K562 (cell line): ENCODE results near the gene ARL6IP6. TPM values are rescaled to one million over a fixed set of nuclear protein-coding genes. Genes with fewer than 3 reads are reported as not detected.

Source experiments
- CREB1 ChIP-seq, 2 experiments: sonication (generic) in 1 of 2; formaldehyde crosslinking in 1 of 2; IDR thresholded peaks; 2 replicates each; pipeline versions ENCODE4 v1.6.1 to v1.8.0; 2012 to 2022; ENCODE audit warnings: inconsistent platforms in 1 of 2, mild to moderate bottlenecking in 1 of 2, missing genetic modification reagents in 1 of 2, moderate library complexity in 1 of 2
- ELF1 ChIP-seq: fragments of 200-800 bp; sonication (Bioruptor generic); IDR thresholded peaks from 2 replicates; pipeline ENCODE4 v1.6.1; 2016; ENCODE audit warnings: missing genetic modification characterization, missing compliant biosample characterization
- ELF4 ChIP-seq: fragments of 450-650 bp; formaldehyde crosslinking; IDR thresholded peaks from 2 replicates; pipeline ENCODE4 v1.4.0; 2022; ENCODE audit warnings: missing genetic modification characterization
- GABPA ChIP-seq: fragments of 200-800 bp; sonication (Bioruptor generic); conservative IDR thresholded peaks from 2 replicates; pipeline ENCODE4 v1.6.1; 2016; ENCODE audit warnings: low read depth, missing genetic modification characterization, missing compliant biosample characterization
- HDAC1 ChIP-seq, 2 experiments: fragments of 450-650 bp; IDR thresholded peaks; 2 replicates each; pipeline ENCODE4 v1.6.1; 2016 to 2017; ENCODE audit warnings: inconsistent platforms in 1 of 2, mild to moderate bottlenecking in 1 of 2, moderate library complexity in 1 of 2
- HEY1 ChIP-seq: fragments of 250-450 bp; sonication (Bioruptor Pico); IDR thresholded peaks from 2 replicates; pipeline ENCODE4 v1.5.0; 2020; ENCODE audit warnings: mild to moderate bottlenecking, moderate library complexity, borderline replicate concordance
- IFI16 ChIP-seq: fragments of 250-450 bp; sonication (Bioruptor Pico); IDR thresholded peaks from 2 replicates; pipeline ENCODE4 v2.1.2; 2022; ENCODE audit warnings: mild to moderate bottlenecking, inconsistent platforms
- KAT7 ChIP-seq: sonication (generic); formaldehyde crosslinking; IDR thresholded peaks from 2 replicates; pipeline ENCODE4 v1.8.0; 2022; ENCODE audit warnings: missing genetic modification reagents, mild to moderate bottlenecking, borderline replicate concordance
- KHSRP ChIP-seq: fragments of 450-650 bp; IDR thresholded peaks from 2 replicates; pipeline ENCODE4 v1.6.1; 2017
- PHF21A ChIP-seq: fragments of 450-650 bp; IDR thresholded peaks from 2 replicates; pipeline ENCODE4 v1.6.1; 2017; ENCODE audit warnings: low read depth, borderline replicate concordance
- POLR3A ChIP-seq: IDR thresholded peaks from 2 replicates; pipeline ENCODE4 v1.6.1; 2011; ENCODE audit warnings: borderline replicate concordance, mild to moderate bottlenecking, moderate library complexity; ENCODE audit not compliant: insufficient read length, insufficient read depth; ENCODE audit errors: extremely low read depth
- SNIP1 ChIP-seq: fragments of 450-650 bp; IDR thresholded peaks from 2 replicates; pipeline ENCODE4 v1.7.1; 2017; ENCODE audit warnings: low read depth, mild to moderate bottlenecking
- TOE1 ChIP-seq, 2 experiments: fragments of 450-650 bp in 1 of 2; sonication (generic) in 1 of 2; formaldehyde crosslinking in 1 of 2; IDR thresholded peaks; 2 replicates each; pipeline versions ENCODE4 v1.7.1 to v1.8.0; 2016 to 2022; ENCODE audit warnings: borderline replicate concordance in 2 of 2, mild to moderate bottlenecking in 2 of 2, antibody characterized with exemption in 1 of 2, inconsistent platforms in 1 of 2, low read depth in 1 of 2, missing genetic modification reagents in 1 of 2, moderate library complexity in 1 of 2
- ZNF316 ChIP-seq: fragments of 450-650 bp; IDR thresholded peaks from 2 replicates; pipeline ENCODE4 v1.6.1; 2016
- ZNF444 ChIP-seq: fragments of 250-450 bp; sonication (Bioruptor Pico); IDR thresholded peaks from 2 replicates; pipeline ENCODE4 v1.4.0; 2020; ENCODE audit warnings: mild to moderate bottlenecking, moderate library complexity
- ZNF583 ChIP-seq: fragments of 250-450 bp; sonication (Bioruptor Pico); IDR thresholded peaks from 2 replicates; pipeline ENCODE4 v1.4.0; 2020
- ZNF778 ChIP-seq: fragments of 450-650 bp; formaldehyde crosslinking; IDR thresholded peaks from 2 replicates; pipeline ENCODE4 v1.4.0; 2020; ENCODE audit warnings: mild to moderate bottlenecking, moderate library complexity
- polyA plus RNA-seq, 8 experiments: library from polyadenylated mRNA; depleted of rRNA in 4 of 8; stranded (reverse) in 5 of 8; unstranded in 3 of 8; fragments of >200 nt; fragmentation: Nextera tagmentation in 2 of 8; fragmentation: Illumina TruSeq in 1 of 8; extraction: Ambion mirVana in 2 of 8; extraction: Trizol in 1 of 8; gene quantifications; 2 replicates each; pipeline versions ENCODE4 v1.2.1 to v1.2.3, GENCODE V29; 2011 to 2014; ENCODE audit warnings: inconsistent platforms in 1 of 8, missing spikeins in 1 of 8
- total RNA-seq, 7 experiments: library from RNA; depleted of rRNA in 6 of 7; stranded (reverse); fragments of >200 nt in 6 of 7; fragmentation: Illumina TruSeq in 2 of 7; extraction: Trizol in 2 of 7; gene quantifications; 2 replicates each; pipeline versions ENCODE4 v1.2.1 to v1.2.3, GENCODE V29; 2011 to 2021; ENCODE audit warnings: low replicate concordance in 1 of 7
- TF ChIP-seq, protein P1 (sequence below): fragments of 250-450 bp; sonication (Bioruptor Pico); IDR thresholded peaks from 2 replicates; pipeline ENCODE4 v1.4.0; 2020; ENCODE audit warnings: mild to moderate bottlenecking, moderate library complexity
- TF ChIP-seq, protein P2 (sequence below): fragments of 250-450 bp; sonication (Bioruptor Pico); IDR thresholded peaks from 2 replicates; pipeline ENCODE4 v1.8.0; 2022; ENCODE audit warnings: moderate library complexity, mild to moderate bottlenecking, inconsistent platforms
- TF ChIP-seq, protein P3 (sequence below): fragments of 450-650 bp; IDR thresholded peaks from 2 replicates; pipeline ENCODE4 v1.7.1; 2018; ENCODE audit warnings: mild to moderate bottlenecking, low read depth; ENCODE audit not compliant: partially characterized antibody
- TF ChIP-seq, protein P4 (sequence below): fragments of 250-450 bp; sonication (Bioruptor Pico); IDR thresholded peaks from 2 replicates; pipeline ENCODE4 v1.4.0; 2020; ENCODE audit warnings: mild to moderate bottlenecking, moderate library complexity

Gene ARL6IP6
- total and polyA plus RNA-seq, 9 of the 15 experiments (the other 6 are each of a cell fraction or from before 2014, with no cell fraction given) = 19.2 to 98.5 (median 36.2) TPM

DNA sequence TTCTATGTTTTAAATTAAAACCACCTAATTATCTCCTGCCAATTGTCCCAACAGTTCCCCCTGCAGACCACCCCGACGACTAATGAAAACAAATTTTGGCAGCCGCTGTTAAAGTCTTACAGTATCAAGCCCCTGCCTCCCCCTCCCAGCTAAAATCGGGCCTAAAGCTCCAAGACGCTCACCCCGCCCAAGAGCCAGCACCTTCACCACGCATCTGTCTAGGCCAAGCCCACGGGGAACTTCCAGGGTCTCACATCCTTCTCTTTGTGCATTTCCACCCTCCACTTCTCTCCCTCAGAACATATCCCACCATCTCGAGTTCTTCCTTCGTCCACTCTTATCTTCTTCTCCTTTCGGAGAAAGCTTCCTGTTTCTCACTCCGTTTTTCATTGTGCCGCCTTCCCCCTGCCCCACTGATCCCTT lies 1.6 kb upstream of the ARL6IP6 start (continued):
- TF ChIP-seq TOE1 (IDR thresholded peaks at IDR 0.05; ENCODE audit: borderline replicate concordance) (no peak), TOE1 (CRISPR knock-in tag; IDR thresholded peaks at IDR 0.05; ENCODE audit: borderline replicate concordance, low read depth) (no peak), ZNF583 (CRISPR knock-in tag) (no peak), ELF4 (CRISPR knock-in tag) (peak; percentile 83; the same call in 1 of the 2 replicates), ZNF444 (CRISPR knock-in tag) (0 out of 2 replicates have a peak, but pooled peaks have one; percentile 63), ZNF316 (peak; percentile 52), POLR3A (no peak), KAT7 (CRISPR knock-in tag) (no peak), HDAC1 (IDR thresholded peaks at IDR 0.05) (peak in 1 of 2 experiments; percentile 89; a peak in 2 of 4 replicates), CREB1 (IDR thresholded peaks at IDR 0.05) (no peak), CREB1 (CRISPR knock-in tag; IDR thresholded peaks at IDR 0.05) (no peak), ZNF778 (CRISPR knock-in tag) (no peak), HEY1 (CRISPR knock-in tag) (no peak), GABPA (no peak), ELF1 (0 out of 2 replicates have a peak, but pooled peaks have one; percentile 19), PHF21A (0 out of 2 replicates have a peak, but pooled peaks have one; percentile 22), IFI16 (CRISPR knock-in tag) (no peak), KHSRP (no peak), SNIP1 (no peak)
- TF ChIP-seq, protein P1, sequence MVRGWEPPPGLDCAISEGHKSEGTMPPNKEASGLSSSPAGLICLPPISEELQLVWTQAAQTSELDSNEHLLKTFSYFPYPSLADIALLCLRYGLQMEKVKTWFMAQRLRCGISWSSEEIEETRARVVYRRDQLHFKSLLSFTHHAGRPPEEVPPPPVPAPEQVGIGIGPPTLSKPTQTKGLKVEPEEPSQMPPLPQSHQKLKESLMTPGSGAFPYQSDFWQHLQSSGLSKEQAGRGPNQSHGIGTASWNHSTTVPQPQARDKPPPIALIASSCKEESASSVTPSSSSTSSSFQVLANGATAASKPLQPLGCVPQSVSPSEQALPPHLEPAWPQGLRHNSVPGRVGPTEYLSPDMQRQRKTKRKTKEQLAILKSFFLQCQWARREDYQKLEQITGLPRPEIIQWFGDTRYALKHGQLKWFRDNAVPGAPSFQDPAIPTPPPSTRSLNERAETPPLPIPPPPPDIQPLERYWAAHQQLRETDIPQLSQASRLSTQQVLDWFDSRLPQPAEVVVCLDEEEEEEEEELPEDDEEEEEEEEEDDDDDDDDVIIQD (CRISPR knock-in tag) = no peak
- TF ChIP-seq, protein P2, sequence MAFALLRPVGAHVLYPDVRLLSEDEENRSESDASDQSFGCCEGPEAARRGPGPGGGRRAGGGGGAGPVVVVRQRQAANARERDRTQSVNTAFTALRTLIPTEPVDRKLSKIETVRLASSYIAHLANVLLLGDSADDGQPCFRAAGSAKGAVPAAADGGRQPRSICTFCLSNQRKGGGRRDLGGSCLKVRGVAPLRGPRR (CRISPR knock-in tag) = no peak
- TF ChIP-seq, protein P3, sequence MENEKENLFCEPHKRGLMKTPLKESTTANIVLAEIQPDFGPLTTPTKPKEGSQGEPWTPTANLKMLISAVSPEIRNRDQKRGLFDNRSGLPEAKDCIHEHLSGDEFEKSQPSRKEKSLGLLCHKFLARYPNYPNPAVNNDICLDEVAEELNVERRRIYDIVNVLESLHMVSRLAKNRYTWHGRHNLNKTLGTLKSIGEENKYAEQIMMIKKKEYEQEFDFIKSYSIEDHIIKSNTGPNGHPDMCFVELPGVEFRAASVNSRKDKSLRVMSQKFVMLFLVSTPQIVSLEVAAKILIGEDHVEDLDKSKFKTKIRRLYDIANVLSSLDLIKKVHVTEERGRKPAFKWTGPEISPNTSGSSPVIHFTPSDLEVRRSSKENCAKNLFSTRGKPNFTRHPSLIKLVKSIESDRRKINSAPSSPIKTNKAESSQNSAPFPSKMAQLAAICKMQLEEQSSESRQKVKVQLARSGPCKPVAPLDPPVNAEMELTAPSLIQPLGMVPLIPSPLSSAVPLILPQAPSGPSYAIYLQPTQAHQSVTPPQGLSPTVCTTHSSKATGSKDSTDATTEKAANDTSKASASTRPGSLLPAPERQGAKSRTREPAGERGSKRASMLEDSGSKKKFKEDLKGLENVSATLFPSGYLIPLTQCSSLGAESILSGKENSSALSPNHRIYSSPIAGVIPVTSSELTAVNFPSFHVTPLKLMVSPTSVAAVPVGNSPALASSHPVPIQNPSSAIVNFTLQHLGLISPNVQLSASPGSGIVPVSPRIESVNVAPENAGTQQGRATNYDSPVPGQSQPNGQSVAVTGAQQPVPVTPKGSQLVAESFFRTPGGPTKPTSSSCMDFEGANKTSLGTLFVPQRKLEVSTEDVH = no peak
- TF ChIP-seq, protein P4, sequence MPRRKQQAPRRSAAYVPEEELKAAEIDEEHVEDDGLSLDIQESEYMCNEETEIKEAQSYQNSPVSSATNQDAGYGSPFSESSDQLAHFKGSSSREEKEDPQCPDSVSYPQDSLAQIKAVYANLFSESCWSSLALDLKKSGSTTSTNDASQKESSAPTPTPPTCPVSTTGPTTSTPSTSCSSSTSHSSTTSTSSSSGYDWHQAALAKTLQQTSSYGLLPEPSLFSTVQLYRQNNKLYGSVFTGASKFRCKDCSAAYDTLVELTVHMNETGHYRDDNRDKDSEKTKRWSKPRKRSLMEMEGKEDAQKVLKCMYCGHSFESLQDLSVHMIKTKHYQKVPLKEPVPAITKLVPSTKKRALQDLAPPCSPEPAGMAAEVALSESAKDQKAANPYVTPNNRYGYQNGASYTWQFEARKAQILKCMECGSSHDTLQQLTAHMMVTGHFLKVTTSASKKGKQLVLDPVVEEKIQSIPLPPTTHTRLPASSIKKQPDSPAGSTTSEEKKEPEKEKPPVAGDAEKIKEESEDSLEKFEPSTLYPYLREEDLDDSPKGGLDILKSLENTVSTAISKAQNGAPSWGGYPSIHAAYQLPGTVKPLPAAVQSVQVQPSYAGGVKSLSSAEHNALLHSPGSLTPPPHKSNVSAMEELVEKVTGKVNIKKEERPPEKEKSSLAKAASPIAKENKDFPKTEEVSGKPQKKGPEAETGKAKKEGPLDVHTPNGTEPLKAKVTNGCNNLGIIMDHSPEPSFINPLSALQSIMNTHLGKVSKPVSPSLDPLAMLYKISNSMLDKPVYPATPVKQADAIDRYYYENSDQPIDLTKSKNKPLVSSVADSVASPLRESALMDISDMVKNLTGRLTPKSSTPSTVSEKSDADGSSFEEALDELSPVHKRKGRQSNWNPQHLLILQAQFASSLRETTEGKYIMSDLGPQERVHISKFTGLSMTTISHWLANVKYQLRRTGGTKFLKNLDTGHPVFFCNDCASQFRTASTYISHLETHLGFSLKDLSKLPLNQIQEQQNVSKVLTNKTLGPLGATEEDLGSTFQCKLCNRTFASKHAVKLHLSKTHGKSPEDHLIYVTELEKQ = no peak
